DND-41 (cell line): ENCODE measurements around the gene PWWP2B.

Experiments
- CTCF ChIP-seq: IDR thresholded peaks from 2 replicates; pipeline ENCODE4 v1.5.1; 2012; ENCODE audit warnings: borderline replicate concordance, low read length, moderate library complexity, mild to moderate bottlenecking; ENCODE audit not compliant: poor library complexity, severe bottlenecking; ENCODE audit errors: extremely low read depth
- EZH2 ChIP-seq: IDR thresholded peaks from 3 replicates; pipeline ENCODE4 v1.6.1; 2012; ENCODE audit warnings: borderline replicate concordance, low read depth, mild to moderate bottlenecking, moderate library complexity, low read length, inconsistent platforms; ENCODE audit not compliant: severe bottlenecking

- no peak for TF ChIP-seq CTCF
- TF ChIP-seq EZH2 = no peak
Observed at GRCh38 chr10:132462463-132463332, 65.7 kb downstream of the PWWP2B start.
